Skeletal muscle tissue (tissue), 4 donors: ENCODE results near the gene PGBD5. TPM values are rescaled to one million over a fixed set of nuclear protein-coding genes. Genes with fewer than 3 reads are reported as not detected.

Experiments used
- H3K27ac ChIP-seq: one replicate; pipeline ENCODE4 v1.7.0; 2013; ENCODE audit warnings: mild to moderate bottlenecking, low read depth, low read length, inconsistent platforms
- H3K27me3 ChIP-seq, 3 donors: one replicate each; pipeline ENCODE4 v1.7.0; 2013; ENCODE audit warnings: low read length in 3 of 3; ENCODE audit not compliant: control insufficient read depth in 3 of 3, insufficient read depth in 3 of 3
- H3K36me3 ChIP-seq, 3 donors: one replicate each; pipeline ENCODE4 v1.7.0; 2013; ENCODE audit warnings: low read length in 3 of 3; ENCODE audit not compliant: control insufficient read depth in 3 of 3, insufficient read depth in 3 of 3
- H3K4me1 ChIP-seq, 3 donors: one replicate each; pipeline ENCODE4 v1.7.0; 2013; ENCODE audit warnings: low read length in 3 of 3, mild to moderate bottlenecking in 3 of 3; ENCODE audit not compliant: control insufficient read depth in 3 of 3, insufficient read depth in 3 of 3
- H3K4me3 ChIP-seq, 3 donors: one replicate each; pipeline ENCODE4 v1.7.0; 2013; ENCODE audit warnings: low read length in 3 of 3
- H3K9ac ChIP-seq, 3 donors: one replicate each; pipeline ENCODE4 v1.7.0; 2013; ENCODE audit warnings: low read length in 3 of 3, mild to moderate bottlenecking in 3 of 3, moderate library complexity in 2 of 3, low read depth in 1 of 3
- H3K9me3 ChIP-seq, 3 donors: one replicate each; pipeline ENCODE4 v1.7.0; 2013; ENCODE audit warnings: low read length in 3 of 3; ENCODE audit not compliant: control insufficient read depth in 3 of 3
- total RNA-seq: library from RNA; depleted of rRNA; stranded (reverse); fragments of >200 nt; gene quantifications from one replicate; pipeline ENCODE4 v1.2.3, GENCODE V29; 2014
- donor health status: Osteomylitis.

Gene PGBD5
- total RNA-seq, 1 donor from 2014 or later: 5.7 TPM

GRCh38 chr1:230347896-230348295 is 78.2 kb downstream of the PGBD5 start:
- no peaks in the 10 kb centered on the region for H3K36me3 ChIP-seq
- H3K9ac ChIP-seq: no peak overlapping the region
- no peak overlapping the region for H3K27ac ChIP-seq
- no peak overlapping the region for H3K4me3 ChIP-seq
- H3K4me1 ChIP-seq: peaks cover 26 to 27% (median 27%) of the 10 kb centered on the region in 3 donors
- H3K27me3 ChIP-seq: no peaks in the 10 kb centered on the region
- H3K9me3 ChIP-seq: no peaks in the 10 kb centered on the region

DNA sequence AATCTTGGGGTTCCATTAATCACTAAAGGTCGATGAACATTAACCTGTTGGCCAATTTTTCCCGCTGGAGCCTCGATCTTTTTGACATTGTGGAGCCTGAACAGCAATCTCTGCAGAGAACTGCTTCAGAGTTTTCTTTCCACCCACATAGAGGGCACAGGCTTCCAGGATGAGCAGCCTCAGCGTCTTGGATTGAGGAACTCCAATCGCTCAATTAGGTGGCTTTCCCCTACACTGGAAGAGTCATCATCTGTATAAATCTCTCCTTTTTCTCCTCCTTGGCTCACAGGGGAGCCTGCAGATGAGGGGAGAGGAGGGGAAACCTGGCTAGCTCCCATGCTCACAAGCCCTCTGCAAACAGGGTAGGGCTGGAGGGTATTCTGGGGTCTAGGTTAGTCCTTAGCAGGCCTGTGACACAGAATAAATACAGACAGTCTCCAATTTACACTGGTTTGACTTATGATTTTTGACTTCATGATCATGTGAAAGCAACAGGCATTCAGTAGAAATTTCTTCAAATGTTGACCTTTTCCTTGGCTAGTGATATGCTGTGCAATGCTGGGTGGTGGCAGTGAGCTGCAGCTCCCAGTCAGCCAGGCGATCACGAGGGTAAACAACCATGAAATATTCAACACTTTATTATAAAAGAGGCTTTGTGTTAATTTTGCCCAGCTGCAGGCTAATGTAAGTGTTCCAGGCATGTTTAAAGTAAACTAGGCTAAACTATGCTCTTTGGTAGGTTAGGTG is 80.8 kb downstream of the PGBD5 start:
- Histone ChIP-seq H3K27ac (no peak overlapping the region), H3K27me3 (no peaks in the 10 kb centered on the region), H3K4me1 (peaks cover 20 to 29% (median 21%) of the 10 kb centered on the region in 3 donors), H3K9ac (no peak overlapping the region), H3K4me3 (no peak overlapping the region), H3K9me3 (no peaks in the 10 kb centered on the region), H3K36me3 (no peaks in the 10 kb centered on the region)

DNA sequence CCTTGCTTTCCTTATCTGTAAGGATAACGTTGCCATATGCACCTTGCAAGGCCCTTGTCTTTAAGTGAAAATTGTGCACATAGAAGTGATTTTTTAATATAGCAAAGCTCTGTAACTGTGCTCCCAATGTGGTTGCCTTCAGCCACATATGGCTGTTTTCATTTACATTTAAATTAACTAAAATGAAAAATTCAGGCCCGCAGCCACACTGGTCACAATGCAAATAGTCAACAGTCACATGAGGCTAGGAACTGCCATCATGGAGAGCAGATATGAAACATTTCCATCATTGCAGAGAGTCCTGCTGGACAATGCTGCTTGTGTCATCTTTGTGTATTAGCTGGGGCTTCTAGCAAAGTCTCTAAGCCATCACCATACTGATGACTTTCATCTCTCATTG is 83.4 kb downstream of the PGBD5 start:
- H3K9ac ChIP-seq: no peak overlapping the region
- H3K36me3 ChIP-seq: no peaks in the 10 kb centered on the region
- no peak overlapping the region for H3K27ac ChIP-seq
- H3K4me1 ChIP-seq: peaks cover 1 to 10% (median 3%) of the 10 kb centered on the region in 3 donors
- H3K9me3 ChIP-seq: no peaks in the 10 kb centered on the region
- no peaks in the 10 kb centered on the region for H3K27me3 ChIP-seq
- H3K4me3 ChIP-seq: no peak overlapping the region

- Histone ChIP-seq H3K9ac (no peak overlapping the region), H3K4me1 (peaks cover 0 to 11% (median 2%) of the 10 kb centered on the region in 3 donors), H3K27me3 (no peaks in the 10 kb centered on the region), H3K27ac (no peak overlapping the region), H3K36me3 (no peaks in the 10 kb centered on the region), H3K9me3 (no peaks in the 10 kb centered on the region), H3K4me3 (no peak overlapping the region)
These were observed 84.1 kb downstream of the PGBD5 start for GRCh38 chr1:230342019-230342418.

DNA sequence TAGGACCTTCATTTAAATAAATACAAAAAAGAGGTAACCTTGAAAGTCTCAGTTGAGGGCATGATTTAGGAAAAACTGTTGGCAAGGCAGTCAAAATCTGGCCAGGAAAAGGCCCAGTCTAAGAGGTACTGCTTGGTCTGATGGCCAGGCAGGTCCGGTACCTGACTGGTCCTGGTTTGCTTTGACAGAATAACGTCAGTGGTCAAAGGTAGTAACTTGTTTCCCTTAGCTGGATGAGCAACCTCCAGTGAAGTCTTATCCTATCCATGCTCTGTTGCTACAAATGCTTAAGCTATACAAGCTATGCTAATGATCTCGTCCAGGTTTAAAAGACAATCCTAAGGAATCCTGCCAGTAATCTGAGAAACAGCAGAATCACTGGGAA is 85.0 kb downstream of the PGBD5 start:
- H3K27me3 ChIP-seq: no peaks in the 10 kb centered on the region
- H3K36me3 ChIP-seq: no peaks in the 10 kb centered on the region
- peaks cover 5 to 20% (median 6%) of the 10 kb centered on the region in 3 donors for H3K4me1 ChIP-seq
- no peak overlapping the region for H3K4me3 ChIP-seq
- no peak overlapping the region for H3K27ac ChIP-seq
- H3K9ac ChIP-seq: no peak overlapping the region
- no peaks in the 10 kb centered on the region for H3K9me3 ChIP-seq

DNA sequence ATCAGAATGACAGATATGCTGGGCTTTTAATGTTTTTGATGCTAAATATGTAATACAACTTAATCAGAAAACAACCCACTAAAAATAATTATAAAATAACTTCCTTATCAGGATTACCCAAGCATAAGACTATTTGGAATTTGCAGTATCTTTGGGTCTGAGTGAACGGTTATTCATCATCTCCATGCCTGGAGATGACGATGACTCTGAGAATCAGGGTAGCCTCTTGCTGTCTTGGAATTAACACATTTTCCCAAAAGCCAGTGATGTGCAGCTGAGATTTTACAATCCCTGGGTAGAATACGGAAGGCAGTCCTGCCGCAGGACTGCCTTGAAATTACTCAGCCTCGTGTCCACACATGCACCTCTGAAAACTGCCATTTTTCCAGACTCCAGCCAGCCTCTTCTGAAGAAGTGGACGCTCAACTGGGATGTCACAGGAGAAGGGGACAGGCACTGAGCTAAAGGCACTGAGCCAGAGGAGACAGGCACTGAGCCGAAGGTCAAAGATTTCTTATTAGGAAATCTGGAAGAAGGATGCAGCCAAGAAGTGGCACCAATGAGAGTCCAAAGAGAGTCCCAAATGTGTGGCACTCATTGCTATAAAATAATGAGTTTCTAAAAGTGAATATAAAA is 85.5 kb downstream of the PGBD5 start:
- H3K9ac ChIP-seq: no peak overlapping the region
- no peak overlapping the region for H3K4me3 ChIP-seq
- no peaks in the 10 kb centered on the region for H3K36me3 ChIP-seq
- peaks cover 9 to 25% (median 10%) of the 10 kb centered on the region in 3 donors for H3K4me1 ChIP-seq
- no peaks in the 10 kb centered on the region for H3K9me3 ChIP-seq
- H3K27me3 ChIP-seq: no peaks in the 10 kb centered on the region
- no peak overlapping the region for H3K27ac ChIP-seq

DNA sequence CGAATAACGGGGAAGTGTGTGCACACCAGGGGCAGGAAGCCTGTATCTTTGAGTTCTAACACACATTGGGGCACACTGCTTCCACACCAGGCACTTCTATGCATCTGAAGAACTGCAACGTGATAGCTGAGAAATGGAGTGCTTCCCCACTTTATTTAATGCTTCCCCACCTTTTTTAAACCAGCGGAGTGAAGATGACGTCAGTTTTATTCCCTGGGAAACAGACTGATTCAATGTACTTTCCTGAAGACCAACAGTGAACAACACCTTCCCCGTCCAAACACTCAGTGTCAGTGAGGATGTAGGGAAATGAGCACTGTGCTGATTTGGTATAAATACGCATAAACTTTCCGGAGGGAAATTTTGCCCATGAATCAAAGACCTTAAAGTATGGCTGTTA is 87.1 kb downstream of the PGBD5 start:
- H3K9me3 ChIP-seq: no peaks in the 10 kb centered on the region
- no peak overlapping the region for H3K4me3 ChIP-seq
- peaks cover 17 to 30% (median 18%) of the 10 kb centered on the region in 3 donors for H3K4me1 ChIP-seq
- no peaks in the 10 kb centered on the region for H3K27me3 ChIP-seq
- H3K9ac ChIP-seq: no peak overlapping the region
- H3K36me3 ChIP-seq: no peaks in the 10 kb centered on the region
- H3K27ac ChIP-seq: no peak overlapping the region

DNA sequence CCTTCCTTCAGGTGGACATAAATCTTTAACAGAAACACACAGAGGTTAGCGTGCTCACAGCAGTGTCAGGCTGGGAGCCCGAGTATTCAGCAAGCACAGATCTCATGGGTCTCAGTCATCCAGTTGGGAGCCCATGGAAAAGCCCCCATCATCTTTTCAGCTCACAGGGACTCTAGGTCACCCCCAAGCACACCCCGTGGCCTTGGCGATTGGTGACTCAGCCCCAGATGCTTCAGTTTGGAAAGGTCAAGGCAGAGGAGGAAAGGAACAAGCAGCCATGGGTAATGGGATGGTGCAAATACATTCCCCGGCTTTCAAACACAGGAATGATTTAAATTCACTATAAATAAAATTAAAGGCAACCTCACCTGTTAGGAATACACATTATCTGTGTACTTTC is 88.9 kb downstream of the PGBD5 start:
- Histone ChIP-seq H3K9me3 (no peaks in the 10 kb centered on the region), H3K36me3 (no peaks in the 10 kb centered on the region), H3K27ac (no peak overlapping the region), H3K9ac (no peak overlapping the region), H3K4me1 (peaks cover 21 to 30% (median 22%) of the 10 kb centered on the region in 3 donors), H3K4me3 (no peak overlapping the region), H3K27me3 (peaks cover 0 to 1% (median 0%) of the 10 kb centered on the region in 3 donors)

GRCh38 chr1:230335861-230336522 is 90.1 kb downstream of the PGBD5 start:
- H3K27me3 ChIP-seq: peaks cover 0 to 4% (median 0%) of the 10 kb centered on the region in 3 donors
- H3K9me3 ChIP-seq: no peaks in the 10 kb centered on the region
- no peak overlapping the region for H3K4me3 ChIP-seq
- H3K9ac ChIP-seq: peak overlapping the region in 1 of 3 donors; percentile 32
- H3K27ac ChIP-seq: no peak overlapping the region
- H3K4me1 ChIP-seq: peaks cover 20 to 25% (median 21%) of the 10 kb centered on the region in 3 donors
- no peaks in the 10 kb centered on the region for H3K36me3 ChIP-seq

GRCh38 chr1:230334447-230334837 is 91.7 kb downstream of the PGBD5 start:
- Histone ChIP-seq H3K4me3 (no peak overlapping the region), H3K36me3 (no peaks in the 10 kb centered on the region), H3K9me3 (no peaks in the 10 kb centered on the region), H3K4me1 (peaks cover 20 to 21% (median 20%) of the 10 kb centered on the region in 3 donors), H3K27ac (no peak overlapping the region), H3K9ac (no peak overlapping the region), H3K27me3 (peaks cover 0 to 4% (median 0%) of the 10 kb centered on the region in 3 donors)
